Renal pelvis (tissue), 4 donors: ENCODE measurements around the gene SATB2. TPM values are rescaled to one million over a fixed set of nuclear protein-coding genes. Genes with fewer than 3 reads are reported as not detected.

Source experiments
- DNase-seq: peaks from one replicate; pipeline ENCODE4 v3.0.0-alpha.2; 2013
- polyA plus RNA-seq, 3 donors: library from polyadenylated mRNA; unstranded; fragments of 120-200 nt; gene quantifications; one replicate each; pipeline ENCODE4 v1.2.1, GENCODE V29; 2013; ENCODE audit not compliant: insufficient read length in 3 of 3

Gene SATB2
- polyA plus RNA-seq, 3 donors, result 10.8 to 18.9 (median 15.2) TPM

- DNase-seq, result no peak
Measured at GRCh38 chr2:199414001-199414400, 43.7 kb downstream of the SATB2 start.

GRCh38 chr2:199409759-199410529, 47.8 kb downstream of the SATB2 start:
- no peak for DNase-seq

- no peak for DNase-seq
Measured at GRCh38 chr2:199407421-199407820, 50.3 kb downstream of the SATB2 start.

- DNase-seq, result no peak
Measured at GRCh38 chr2:199405241-199405640, 52.5 kb downstream of the SATB2 start.

GRCh38 chr2:199404841-199405240, 52.9 kb downstream of the SATB2 start:
- no peak for DNase-seq

GRCh38 chr2:199395311-199395710, 62.4 kb downstream of the SATB2 start:
- no peak for DNase-seq

- no peak for DNase-seq
Measured at GRCh38 chr2:199392363-199392762, 65.4 kb downstream of the SATB2 start.

- no peak for DNase-seq
Measured at GRCh38 chr2:199388728-199389268, 68.9 kb downstream of the SATB2 start.

GRCh38 chr2:199384043-199384442, 73.7 kb downstream of the SATB2 start:
- no peak for DNase-seq

- no peak for DNase-seq
Measured at GRCh38 chr2:199383021-199383420, 74.7 kb downstream of the SATB2 start.

GRCh38 chr2:199382091-199382490, 75.6 kb downstream of the SATB2 start:
- no peak for DNase-seq

GRCh38 chr2:199381531-199381930, 76.2 kb downstream of the SATB2 start:
- no peak for DNase-seq

GRCh38 chr2:199378948-199379650, 78.6 kb downstream of the SATB2 start:
- no peak for DNase-seq

- no peak for DNase-seq
Measured at GRCh38 chr2:199370150-199370780, 87.5 kb downstream of the SATB2 start.

GRCh38 chr2:199366406-199366805, 91.3 kb downstream of the SATB2 start:
- peak; percentile 17 for DNase-seq

GRCh38 chr2:199364153-199364552, 93.6 kb downstream of the SATB2 start:
- DNase-seq, result no peak

- no peak for DNase-seq
Measured at GRCh38 chr2:199356412-199356811, 101.3 kb downstream of the SATB2 start.

GRCh38 chr2:199348871-199349270, 108.9 kb downstream of the SATB2 start:
- DNase-seq, result no peak

GRCh38 chr2:199344012-199344411, 113.7 kb downstream of the SATB2 start:
- no peak for DNase-seq

GRCh38 chr2:199342334-199342733, 115.4 kb downstream of the SATB2 start:
- DNase-seq, result no peak

GRCh38 chr2:199341123-199341522, 116.6 kb downstream of the SATB2 start:
- no peak for DNase-seq

- DNase-seq, result no peak
Measured at GRCh38 chr2:199339891-199340605, 117.7 kb downstream of the SATB2 start.
